Effector memory CD4-positive, alpha-beta T cell (primary cell): ENCODE results near the gene IFITM10.

Experiments
- DNase-seq, 3 donors: peaks; one replicate each; pipeline ENCODE4 v3.0.0-alpha.2; 2020
- H3K27ac ChIP-seq: 2 replicates; pipeline ENCODE4 v1.7.0; 2013; ENCODE audit warnings: mild to moderate bottlenecking, low read length, moderate library complexity; ENCODE audit not compliant: insufficient read depth, poor library complexity, severe bottlenecking
- H3K27me3 ChIP-seq: replicated peaks from 2 replicates; pipeline ENCODE4 v1.7.0; 2013; ENCODE audit warnings: mild to moderate bottlenecking, low read length; ENCODE audit not compliant: insufficient read depth, control insufficient read depth, poor library complexity, severe bottlenecking
- H3K36me3 ChIP-seq: 2 replicates; pipeline ENCODE4 v1.7.0; 2013; ENCODE audit warnings: mild to moderate bottlenecking, low read length, moderate library complexity; ENCODE audit not compliant: control insufficient read depth, insufficient read depth
- H3K4me1 ChIP-seq: 2 replicates; pipeline ENCODE4 v1.7.0; 2013; ENCODE audit warnings: low read length, mild to moderate bottlenecking; ENCODE audit not compliant: control insufficient read depth, insufficient read depth, poor library complexity, severe bottlenecking
- H3K4me3 ChIP-seq: 2 replicates; pipeline ENCODE4 v1.7.0; 2013; ENCODE audit warnings: low read length, low read depth, mild to moderate bottlenecking; ENCODE audit not compliant: insufficient read depth, poor library complexity, severe bottlenecking
- H3K9me3 ChIP-seq: 2 replicates; pipeline ENCODE4 v1.7.0; 2013; ENCODE audit warnings: mild to moderate bottlenecking, low read length, moderate library complexity; ENCODE audit not compliant: control insufficient read depth
- total RNA-seq, 3 donors: gene quantifications; one replicate each; lab custom pipeline; 2026; lab: John Stamatoyannopoulos, UW

The IFITM10 gene
- total RNA-seq = 0.87 to 1.2 (median 1.2) reads per million in 3 donors

DNA sequence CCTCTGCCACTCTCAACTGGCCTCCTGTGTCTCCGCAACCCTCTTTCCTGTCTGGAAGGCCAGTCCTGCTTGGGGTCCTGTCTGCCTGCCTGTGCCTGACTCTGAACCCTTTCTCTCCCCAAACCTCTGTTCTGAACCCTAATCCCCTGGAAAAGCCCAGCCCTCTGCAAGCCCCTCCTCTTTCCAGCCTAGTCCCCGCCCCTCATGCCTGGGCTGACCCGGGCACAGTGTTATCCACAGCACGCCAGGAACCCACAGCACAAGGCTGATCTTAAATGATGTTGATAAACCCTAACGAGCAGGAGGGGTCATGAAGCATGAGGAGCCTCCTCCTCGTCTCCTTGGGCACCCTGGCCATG, at the start of gene IFITM10:
Gene IFITM10 (minus strand): TSS at position 115 of the 359 bp plus-strand sequence. CDS start 153 bp downstream, outside the sequence.
- H3K27ac ChIP-seq = no peak within 1 kb of the TSS
- no peak for DNase-seq
- H3K9me3 ChIP-seq = no peaks in the 10 kb centered on the region
- H3K27me3 ChIP-seq = peaks cover 7% of the 10 kb centered on the region
- H3K4me3 ChIP-seq = no peak within 1 kb of the TSS
- peaks cover 20% of the 10 kb centered on the region for H3K4me1 ChIP-seq
- H3K36me3 ChIP-seq = peaks cover 31% of the 10 kb centered on the region

DNA sequence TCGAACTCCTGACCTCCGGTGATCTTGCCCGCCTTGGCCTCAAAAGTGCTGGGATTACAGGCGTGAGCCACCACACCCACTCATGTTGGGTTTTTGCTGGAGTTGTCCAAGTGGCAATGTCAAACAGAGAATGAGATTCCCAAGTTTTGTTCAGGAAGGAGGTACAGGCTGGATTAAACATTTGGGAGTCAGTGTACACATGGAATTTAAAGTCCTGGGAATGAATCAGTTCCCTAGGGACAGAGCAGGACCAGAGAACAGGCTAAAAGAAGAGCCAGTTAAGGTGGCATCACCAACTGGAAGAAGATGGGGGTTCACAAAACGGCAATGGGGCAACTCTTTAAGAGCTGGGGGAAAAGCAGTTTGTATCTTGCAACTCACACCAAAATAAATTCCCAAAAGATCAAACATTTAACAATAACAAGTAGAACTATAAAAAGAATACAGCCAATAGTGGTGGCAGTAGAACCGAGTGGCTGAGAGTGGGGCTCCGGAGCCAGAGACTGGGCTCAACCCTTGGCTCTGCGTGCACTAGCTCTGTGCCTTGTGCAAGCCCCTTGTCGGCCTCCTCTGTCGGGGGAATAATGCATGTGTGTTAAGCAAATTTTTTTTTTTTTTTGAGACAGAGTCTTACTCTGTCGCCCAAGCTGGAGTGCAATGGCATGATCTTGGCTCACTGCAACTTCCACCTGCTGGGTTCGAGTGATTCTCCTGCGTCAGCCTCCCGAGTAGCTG, 47.2 kb upstream of the IFITM10 start:
- no peak for DNase-seq
- Histone ChIP-seq H3K27ac (no peak overlapping the region), H3K4me3 (no peak overlapping the region)

DNA sequence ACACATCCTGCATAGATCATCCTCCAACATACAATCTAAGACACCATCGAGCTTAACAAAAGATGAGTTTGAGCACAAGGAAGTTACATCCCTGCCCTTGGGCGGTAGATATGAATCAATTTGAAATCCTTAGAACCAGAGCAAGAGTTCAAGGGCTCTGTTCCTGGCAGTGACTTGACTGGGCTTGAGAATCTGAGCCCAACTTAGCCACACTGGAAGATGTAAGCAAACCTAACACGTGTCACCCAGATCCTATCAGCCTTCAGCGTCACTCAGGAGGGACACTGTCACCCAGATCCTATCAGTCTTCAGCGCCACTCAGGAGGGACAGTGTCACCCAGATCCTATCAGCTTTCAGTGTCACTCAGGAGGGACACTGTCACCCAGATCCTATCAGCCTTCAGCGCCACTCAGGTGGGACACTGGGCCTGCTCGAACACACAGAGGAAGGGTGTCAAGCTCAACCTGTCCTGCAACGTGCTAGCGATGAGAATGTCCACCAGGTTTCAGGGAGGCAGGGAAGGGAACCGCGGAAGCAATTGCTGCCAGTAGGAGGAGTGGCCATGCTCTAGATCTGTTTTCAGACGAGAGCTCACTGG, 46.1 kb upstream of the IFITM10 start:
- no peak overlapping the region for H3K27ac ChIP-seq
- peaks cover 3% of the 10 kb centered on the region for H3K27me3 ChIP-seq
- no peaks in the 10 kb centered on the region for H3K4me1 ChIP-seq
- no peak for DNase-seq
- no peak overlapping the region for H3K4me3 ChIP-seq
- peaks cover 6% of the 10 kb centered on the region for H3K9me3 ChIP-seq
- no peaks in the 10 kb centered on the region for H3K36me3 ChIP-seq

More for the DNA sequence above, 47.2 kb upstream of the IFITM10 start:
- H3K36me3 ChIP-seq = no peaks in the 10 kb centered on the region
- H3K9me3 ChIP-seq = peaks cover 6% of the 10 kb centered on the region
- H3K27me3 ChIP-seq = peaks cover 3% of the 10 kb centered on the region
- no peaks in the 10 kb centered on the region for H3K4me1 ChIP-seq

DNA sequence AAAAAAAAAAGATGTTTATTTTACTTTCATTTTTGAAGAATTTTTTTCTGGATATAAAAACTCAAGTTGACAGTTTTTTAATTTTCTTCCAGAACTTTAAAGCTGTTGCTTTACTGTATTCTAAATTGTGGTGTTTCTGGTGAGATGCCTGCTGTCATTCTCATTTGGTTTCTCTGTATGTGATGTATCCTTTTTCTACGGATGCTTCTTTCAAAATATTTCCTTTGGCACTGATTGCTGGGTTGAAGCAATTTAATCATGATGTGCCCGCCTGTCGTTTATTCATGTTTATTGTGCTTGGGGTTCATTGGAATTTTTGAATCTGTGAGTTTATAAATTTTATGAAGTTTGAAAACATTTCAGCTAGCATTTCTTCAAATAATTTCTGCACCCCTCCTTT, 42.7 kb upstream of the IFITM10 start:
- peaks cover 3% of the 10 kb centered on the region for H3K27me3 ChIP-seq
- H3K4me1 ChIP-seq = no peaks in the 10 kb centered on the region
- no peaks in the 10 kb centered on the region for H3K36me3 ChIP-seq
- peaks cover 6% of the 10 kb centered on the region for H3K9me3 ChIP-seq
- DNase-seq = no peak
- H3K4me3 ChIP-seq = no peak overlapping the region
- H3K27ac ChIP-seq = no peak overlapping the region

DNA sequence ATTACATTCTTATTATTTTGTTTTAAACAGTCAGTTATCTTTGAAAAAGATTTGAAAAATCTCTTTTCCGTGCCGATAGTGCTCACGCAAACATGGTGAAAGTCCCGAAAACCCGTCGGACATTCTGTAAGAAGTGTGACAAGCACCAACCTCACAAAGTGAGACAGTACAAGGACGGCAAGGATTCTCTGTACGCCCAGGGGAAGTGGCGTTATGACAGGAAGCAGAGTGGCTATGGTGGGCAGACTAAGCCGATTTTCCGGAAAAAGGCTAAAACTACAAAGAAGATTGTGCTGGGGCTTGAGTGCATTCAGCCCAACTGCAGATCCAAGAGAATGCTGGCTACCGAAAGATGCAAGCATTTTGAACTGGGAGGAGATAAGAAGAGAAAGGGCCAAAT, 42.1 kb upstream of the IFITM10 start:
- H3K4me3 ChIP-seq = no peak overlapping the region
- no peaks in the 10 kb centered on the region for H3K4me1 ChIP-seq
- no peak overlapping the region for H3K27ac ChIP-seq
- DNase-seq = no peak
- H3K36me3 ChIP-seq = no peaks in the 10 kb centered on the region
- peaks cover 6% of the 10 kb centered on the region for H3K9me3 ChIP-seq
- peaks cover 3% of the 10 kb centered on the region for H3K27me3 ChIP-seq

DNA sequence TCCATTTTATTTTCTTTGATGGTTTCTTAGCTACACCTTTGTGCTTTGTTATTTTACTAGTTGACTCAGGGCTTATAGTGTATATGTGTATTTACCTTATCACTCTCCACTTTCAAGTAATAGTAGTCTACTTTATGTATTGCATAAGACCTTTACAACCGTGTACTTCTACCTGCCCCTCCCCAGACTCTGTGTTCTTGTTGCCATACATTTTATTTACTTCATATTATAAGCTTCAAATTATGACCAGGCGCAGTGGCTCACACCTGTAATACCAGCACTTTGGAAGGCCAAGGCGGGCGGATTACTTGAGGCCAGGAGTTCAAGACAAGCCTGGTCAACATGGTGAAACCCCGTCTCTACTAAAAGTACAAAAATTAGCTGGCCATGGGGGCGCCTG, 41.5 kb upstream of the IFITM10 start:
- no peak for DNase-seq
- Histone ChIP-seq H3K27me3 (peaks cover 3% of the 10 kb centered on the region), H3K27ac (no peak overlapping the region), H3K4me3 (no peak overlapping the region), H3K36me3 (no peaks in the 10 kb centered on the region), H3K9me3 (peaks cover 6% of the 10 kb centered on the region), H3K4me1 (no peaks in the 10 kb centered on the region)

DNA sequence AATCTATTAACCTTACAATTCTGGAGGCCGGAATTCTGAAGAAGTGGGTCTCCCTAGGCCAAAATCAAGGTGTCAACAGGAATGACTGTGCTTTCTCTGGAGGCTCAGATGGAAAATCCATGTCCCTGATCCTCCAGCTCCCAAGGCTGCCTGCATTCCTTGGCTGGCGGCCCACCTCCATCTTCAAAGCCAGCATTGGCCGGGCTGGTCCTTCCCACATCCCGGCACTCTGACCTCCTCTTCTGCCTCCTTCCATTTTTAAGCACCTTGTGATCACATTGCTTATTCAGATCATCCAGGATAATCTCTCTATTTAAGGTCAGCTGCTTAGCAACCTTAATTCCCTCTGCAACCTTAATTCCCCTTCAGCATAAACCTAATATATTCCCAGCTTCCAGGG, 36.1 kb upstream of the IFITM10 start:
- H3K27me3 ChIP-seq = no peaks in the 10 kb centered on the region
- no peaks in the 10 kb centered on the region for H3K36me3 ChIP-seq
- H3K27ac ChIP-seq = no peak overlapping the region
- no peaks in the 10 kb centered on the region for H3K9me3 ChIP-seq
- no peaks in the 10 kb centered on the region for H3K4me1 ChIP-seq
- no peak for DNase-seq
- H3K4me3 ChIP-seq = no peak overlapping the region

DNA sequence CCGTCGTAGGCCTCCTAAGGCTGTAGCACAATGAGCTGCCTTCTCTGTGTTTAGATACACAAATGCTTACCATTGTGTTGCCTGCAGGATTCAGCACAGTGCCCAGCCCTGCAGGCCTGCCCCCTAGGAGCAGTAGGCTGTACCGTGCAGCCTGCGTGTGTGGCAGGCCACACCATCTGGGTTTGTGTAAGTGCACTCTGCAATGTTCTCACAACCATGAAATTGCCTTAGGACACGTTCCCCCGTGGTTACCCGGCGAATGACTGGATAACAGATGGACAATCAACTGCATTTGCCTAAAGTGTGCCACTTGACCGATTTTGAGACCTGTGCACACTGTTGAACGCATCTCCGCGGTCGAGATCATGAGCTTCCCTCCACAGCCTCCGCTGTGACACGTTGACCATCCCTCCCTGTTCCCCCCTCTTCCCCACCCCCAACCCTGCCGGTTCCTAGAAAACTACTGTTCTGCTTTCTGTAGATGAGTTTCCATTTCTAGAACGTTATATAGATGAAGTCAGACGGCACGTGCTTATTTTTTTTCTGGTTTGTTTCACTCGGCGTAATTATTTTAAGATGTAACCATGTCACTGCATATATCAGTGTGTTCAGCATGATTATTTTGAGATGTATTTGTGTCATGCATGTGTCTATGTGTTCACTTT, 35.5 kb upstream of the IFITM10 start:
- Histone ChIP-seq H3K4me1 (no peaks in the 10 kb centered on the region), H3K27me3 (no peaks in the 10 kb centered on the region), H3K4me3 (no peak overlapping the region), H3K36me3 (no peaks in the 10 kb centered on the region), H3K9me3 (no peaks in the 10 kb centered on the region), H3K27ac (no peak overlapping the region)
- no peak for DNase-seq

DNA sequence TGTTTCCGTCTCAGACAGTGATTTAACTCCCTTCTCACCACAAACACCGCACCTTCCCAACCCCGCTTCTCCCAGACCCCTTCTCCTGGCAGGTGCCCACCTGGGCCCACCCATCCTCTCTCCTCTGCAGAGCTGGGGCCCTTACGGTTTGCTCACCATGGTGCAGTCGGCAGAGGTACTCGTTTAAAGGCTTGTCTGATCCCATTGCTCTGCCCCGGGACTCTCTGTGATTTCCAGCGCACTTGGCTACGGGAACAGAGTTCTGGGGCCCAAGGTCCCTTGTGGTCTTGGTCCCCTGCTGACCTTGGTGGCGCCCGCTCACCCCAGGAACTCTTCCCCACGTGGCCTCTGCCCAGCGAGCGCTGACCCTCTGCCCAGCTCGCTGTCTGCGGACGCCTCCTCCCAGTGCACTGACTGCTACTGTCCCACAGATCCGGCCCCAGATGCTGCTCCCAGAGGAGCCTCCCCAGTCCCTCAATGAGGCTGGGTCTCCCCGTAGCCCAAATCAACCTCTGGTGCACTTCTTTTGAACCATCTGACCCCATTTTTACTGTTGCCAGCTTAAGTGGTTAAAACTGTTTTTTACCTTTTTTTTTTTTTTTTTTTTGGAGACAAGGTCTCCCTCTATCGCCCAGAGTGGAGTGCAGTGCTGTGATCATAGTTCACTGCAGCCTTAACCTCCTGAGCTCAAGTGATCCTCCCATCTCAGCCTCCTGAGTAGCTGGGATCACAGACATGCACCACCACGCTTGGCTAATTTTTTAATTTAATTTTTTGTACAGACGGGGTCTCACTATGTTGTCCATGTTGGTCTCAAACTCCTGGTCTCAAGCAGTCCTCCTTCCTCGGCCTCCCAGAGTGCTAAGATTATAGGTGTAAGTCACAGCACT, 34.6 kb upstream of the IFITM10 start:
- no peak for DNase-seq
- no peaks in the 10 kb centered on the region for H3K36me3 ChIP-seq
- no peaks in the 10 kb centered on the region for H3K9me3 ChIP-seq
- H3K4me3 ChIP-seq = no peak overlapping the region
- no peaks in the 10 kb centered on the region for H3K27me3 ChIP-seq
- no peak overlapping the region for H3K27ac ChIP-seq
- H3K4me1 ChIP-seq = no peaks in the 10 kb centered on the region
